Fibroblast of lung (primary cell): ENCODE results near the gene TMEM201.

Source experiments
- EZH2 ChIP-seq: IDR thresholded peaks from 2 replicates; pipeline ENCODE4 v1.5.1; 2012; ENCODE audit warnings: low read length, control low read depth, mild to moderate bottlenecking; ENCODE audit errors: missing control alignments
- TF ChIP-seq, protein P1 (sequence below), 2 donors: IDR thresholded peaks in 1 of 2; conservative IDR thresholded peaks in 1 of 2; 1 replicate in 1 of 2; 2 replicates in 1 of 2; pipeline ENCODE4 v1.5.1; 2011 to 2012; ENCODE audit warnings: low read length in 2 of 2, control low read depth in 1 of 2, inconsistent platforms in 1 of 2, low read depth in 1 of 2, mild to moderate bottlenecking in 1 of 2

DNA sequence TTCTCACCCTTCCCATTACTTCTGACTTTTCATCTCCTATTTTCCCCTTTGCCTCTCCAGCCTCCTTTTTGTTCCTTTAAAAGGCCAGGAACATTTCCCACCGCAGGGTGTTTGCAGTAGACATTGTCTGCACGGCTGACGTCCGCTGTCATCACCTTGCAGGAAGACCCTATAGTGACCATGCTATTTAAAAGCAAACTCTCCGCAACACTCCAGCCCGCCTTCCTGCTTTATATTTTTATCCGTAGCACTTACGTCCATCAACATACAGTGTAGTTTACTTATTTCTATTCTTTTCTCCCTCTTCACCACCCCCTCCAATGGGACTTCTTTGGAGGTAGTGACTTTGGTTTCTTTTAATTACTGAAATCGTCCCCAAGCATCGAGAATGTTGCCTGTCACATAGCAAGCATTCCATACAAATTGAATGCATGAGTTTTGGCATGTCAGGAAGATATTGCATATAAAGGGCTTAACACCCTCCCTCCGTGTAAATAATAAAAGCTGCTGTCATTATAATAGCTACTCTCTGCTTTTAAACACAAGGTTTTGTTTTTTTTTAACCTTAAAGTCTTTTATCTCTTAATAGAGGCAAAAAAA, 29.7 kb upstream of the TMEM201 start:
- no peak for TF ChIP-seq EZH2
- TF ChIP-seq, protein P1, sequence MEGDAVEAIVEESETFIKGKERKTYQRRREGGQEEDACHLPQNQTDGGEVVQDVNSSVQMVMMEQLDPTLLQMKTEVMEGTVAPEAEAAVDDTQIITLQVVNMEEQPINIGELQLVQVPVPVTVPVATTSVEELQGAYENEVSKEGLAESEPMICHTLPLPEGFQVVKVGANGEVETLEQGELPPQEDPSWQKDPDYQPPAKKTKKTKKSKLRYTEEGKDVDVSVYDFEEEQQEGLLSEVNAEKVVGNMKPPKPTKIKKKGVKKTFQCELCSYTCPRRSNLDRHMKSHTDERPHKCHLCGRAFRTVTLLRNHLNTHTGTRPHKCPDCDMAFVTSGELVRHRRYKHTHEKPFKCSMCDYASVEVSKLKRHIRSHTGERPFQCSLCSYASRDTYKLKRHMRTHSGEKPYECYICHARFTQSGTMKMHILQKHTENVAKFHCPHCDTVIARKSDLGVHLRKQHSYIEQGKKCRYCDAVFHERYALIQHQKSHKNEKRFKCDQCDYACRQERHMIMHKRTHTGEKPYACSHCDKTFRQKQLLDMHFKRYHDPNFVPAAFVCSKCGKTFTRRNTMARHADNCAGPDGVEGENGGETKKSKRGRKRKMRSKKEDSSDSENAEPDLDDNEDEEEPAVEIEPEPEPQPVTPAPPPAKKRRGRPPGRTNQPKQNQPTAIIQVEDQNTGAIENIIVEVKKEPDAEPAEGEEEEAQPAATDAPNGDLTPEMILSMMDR (conservative IDR thresholded peaks at IDR 0.05 in 1 of 2, IDR thresholded peaks at IDR 0.05 in 1 of 2; ENCODE audit: low read depth in 1 of 2, low read length in 2 of 2), result no peak
